Fibroblast of skin of left quadriceps (primary cell): ENCODE data around the gene GPR84.
"Not testable (repeated sequence)": the region's sequence is repeated elsewhere in the genome, so short reads cannot be mapped to it uniquely, and the experiment has no call there.

Experiments
- DNase-seq, 2 experiments: peaks; one replicate each; pipeline ENCODE4 v3.0.0-alpha.2; 2013; ENCODE audit warnings: low read depth in 2 of 2

Gene GPR84

GRCh38 chr12:54325442-54326109 is 38.7 kb downstream of the GPR84 start:
- DNase-seq: not testable (repeated sequence)

- DNase-seq: peak; percentile 100
Measured at GRCh38 chr12:54324617-54325441, 39.5 kb downstream of the GPR84 start, which contains the start of gene COPZ1. Gene COPZ1 (plus strand): TSS chr12:54325131. CDS start chr12:54325164, 33 bp downstream.

DNA sequence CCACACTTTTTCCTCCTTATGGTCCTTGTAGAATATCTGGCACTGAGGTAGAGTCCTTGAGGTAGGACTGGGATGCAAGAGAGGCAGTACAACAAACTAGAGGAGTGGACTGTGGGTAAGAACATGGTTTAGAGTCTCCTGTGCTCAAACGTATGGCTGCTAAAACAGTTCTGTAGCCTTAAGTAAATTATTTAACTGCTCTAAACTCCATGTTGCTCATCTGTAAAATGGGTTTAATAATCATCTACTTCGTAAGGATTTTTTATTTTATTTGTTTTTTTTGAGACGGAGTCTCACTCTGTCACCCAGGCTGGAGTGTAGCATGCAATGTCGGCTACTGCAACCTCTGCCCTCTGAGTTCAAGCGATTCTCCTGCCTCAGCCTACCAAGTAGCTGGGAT is 42.9 kb downstream of the GPR84 start:
- no peak for DNase-seq
